Fibroblast of skin of right biceps (primary cell): ENCODE data around the gene NHSL2.
"Not testable (repeated sequence)": the region's sequence is repeated elsewhere in the genome, so short reads cannot be mapped to it uniquely, and the experiment has no call there.

Source experiments
- DNase-seq: peaks from one replicate; pipeline ENCODE4 v3.0.0-alpha.2; 2013

The NHSL2 gene

DNA sequence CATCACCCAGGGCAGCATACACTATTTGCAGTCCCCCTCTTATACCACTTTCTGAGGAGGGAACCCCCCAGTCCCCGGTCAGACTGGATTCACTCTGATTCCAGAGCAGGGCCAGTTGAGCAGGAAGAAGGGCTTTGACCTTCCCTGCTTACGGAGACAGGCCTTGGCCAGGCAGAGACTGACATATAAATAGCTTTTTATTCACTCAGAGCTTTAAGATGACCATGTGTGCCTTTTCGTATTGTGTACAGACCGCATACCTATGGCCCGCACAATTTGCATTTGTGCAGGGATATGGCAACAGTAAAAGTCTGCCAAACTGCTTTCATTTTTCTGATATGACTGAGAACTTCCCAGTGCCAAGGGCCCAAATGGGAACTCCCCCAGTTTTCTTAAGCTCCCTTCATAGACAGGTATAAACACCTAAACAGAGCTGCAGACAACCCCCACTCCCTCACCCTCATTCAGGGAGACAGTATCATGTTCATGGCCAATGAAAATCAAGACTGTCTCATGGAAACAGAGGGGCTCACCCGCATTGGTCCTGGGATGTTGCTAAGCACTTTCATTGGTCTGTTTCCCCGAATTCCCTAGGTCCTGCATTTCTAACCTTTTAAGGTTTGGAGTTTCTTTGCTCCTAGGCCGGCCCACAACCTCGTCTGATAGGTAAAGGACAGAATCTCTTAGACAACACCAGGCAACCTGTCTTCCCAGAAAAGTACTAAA lies 135.1 kb downstream of the NHSL2 start:
- no peak for DNase-seq

DNA sequence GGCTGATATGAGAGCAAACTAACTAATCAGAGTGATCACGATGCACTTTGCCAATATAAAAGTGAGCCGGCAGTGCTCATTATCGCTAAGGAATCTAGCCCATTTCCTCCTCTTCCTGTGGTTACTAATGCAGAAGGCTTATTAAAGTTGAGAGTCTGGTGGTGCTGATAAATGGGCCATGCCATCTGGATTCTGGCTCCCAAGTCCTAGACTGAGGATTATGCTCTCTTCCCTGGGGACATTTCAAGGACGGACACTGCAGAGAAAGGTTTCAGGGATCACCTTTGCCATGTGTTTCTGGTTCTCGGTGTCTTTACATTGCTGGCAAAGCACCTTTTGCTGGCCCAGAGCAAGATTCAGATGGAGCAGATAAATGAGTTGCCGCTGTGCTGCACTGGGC lies 135.8 kb downstream of the NHSL2 start:
- no peak for DNase-seq

GRCh38 chrX:72048510-72049455 lies 138.1 kb downstream of the NHSL2 start:
- no peak for DNase-seq

GRCh38 chrX:72050011-72050410 lies 139.4 kb downstream of the NHSL2 start:
- no peak for DNase-seq

DNA sequence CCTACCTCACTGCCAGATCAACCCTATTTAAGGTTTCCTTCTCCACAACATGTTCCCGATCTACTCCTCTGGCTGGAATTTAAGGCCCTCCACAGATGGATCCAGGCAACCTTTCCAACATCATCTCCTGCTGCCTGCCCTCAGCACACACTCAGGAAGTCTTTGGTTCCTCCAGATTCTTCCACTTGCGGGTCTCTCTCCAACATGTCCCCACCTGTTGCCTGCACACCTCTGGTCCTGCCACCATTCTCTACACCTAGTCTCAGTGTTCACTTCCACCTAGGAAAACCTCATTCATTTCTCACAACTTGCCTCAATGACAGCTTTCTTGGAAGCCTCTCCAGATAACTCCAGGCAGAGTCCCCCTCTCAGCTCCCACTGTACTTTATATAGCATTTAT lies 140.9 kb downstream of the NHSL2 start:
- DNase-seq = no peak

- peak; percentile 47 for DNase-seq
These were observed 141.9 kb downstream of the NHSL2 start for GRCh38 chrX:72052415-72053090.

DNA sequence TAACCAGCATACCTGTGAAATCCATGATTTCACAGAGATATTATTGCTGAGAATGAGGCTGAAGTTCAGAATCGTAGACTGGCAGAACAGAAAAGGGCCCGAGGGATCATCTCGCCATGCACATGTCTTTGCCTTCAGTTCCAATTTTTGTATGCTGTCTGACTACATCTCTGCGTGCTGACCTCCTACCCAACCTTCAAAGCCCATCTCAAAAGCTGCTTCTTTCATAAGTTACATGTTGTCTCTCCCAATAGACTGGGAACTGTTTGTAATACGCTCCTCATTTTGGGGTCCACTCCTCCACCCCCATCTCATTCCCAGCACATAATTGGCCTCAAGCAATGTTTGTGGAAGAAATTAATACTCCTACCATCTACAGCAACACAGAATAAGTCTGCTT lies 142.9 kb downstream of the NHSL2 start:
- DNase-seq = no peak

GRCh38 chrX:72054779-72055489 lies 144.3 kb downstream of the NHSL2 start:
- no peak for DNase-seq

GRCh38 chrX:72057331-72057730 lies 146.7 kb downstream of the NHSL2 start:
- no peak for DNase-seq

- no peak for DNase-seq
These were observed 147.2 kb downstream of the NHSL2 start for GRCh38 chrX:72057849-72058248.

- not testable (repeated sequence) for DNase-seq
These were observed 147.7 kb downstream of the NHSL2 start for GRCh38 chrX:72058346-72058745.

DNA sequence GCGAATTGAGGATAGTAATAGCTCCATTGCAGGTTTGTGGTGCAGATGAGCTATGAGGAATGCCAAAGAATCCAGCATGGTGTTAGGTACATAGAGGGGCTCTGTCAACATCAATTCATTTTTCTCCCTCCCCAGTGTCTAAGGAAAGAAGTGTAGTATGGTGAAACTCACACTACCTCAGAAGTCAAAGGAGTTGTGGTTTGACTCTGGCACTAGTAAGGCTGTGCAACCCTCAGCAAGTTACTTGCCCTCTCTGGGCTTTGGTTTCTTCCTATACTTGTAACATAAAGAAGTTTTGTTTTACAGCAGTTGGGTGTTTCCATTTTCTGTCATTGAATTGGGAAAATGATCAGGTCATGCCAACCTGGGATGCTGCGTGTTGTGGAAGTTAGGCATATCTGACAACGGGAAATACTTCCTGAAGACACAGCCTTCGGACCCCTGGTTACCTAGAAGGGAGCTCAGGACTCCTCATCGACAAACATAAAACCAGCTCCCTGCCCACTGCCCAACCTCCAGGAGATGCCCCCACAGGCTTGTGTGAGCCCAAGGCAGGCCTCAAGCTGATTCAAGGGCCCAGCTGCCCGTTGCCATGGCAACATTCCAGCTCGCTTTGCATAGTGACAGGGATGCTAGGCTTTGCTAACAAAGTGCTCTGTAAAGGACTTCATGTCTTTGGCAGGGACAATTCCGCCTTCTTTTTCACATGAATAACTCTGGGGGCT lies 149.7 kb downstream of the NHSL2 start:
- no peak for DNase-seq

- peak; percentile 45 for DNase-seq
These were observed 150.4 kb downstream of the NHSL2 start for GRCh38 chrX:72060921-72061490.

DNA sequence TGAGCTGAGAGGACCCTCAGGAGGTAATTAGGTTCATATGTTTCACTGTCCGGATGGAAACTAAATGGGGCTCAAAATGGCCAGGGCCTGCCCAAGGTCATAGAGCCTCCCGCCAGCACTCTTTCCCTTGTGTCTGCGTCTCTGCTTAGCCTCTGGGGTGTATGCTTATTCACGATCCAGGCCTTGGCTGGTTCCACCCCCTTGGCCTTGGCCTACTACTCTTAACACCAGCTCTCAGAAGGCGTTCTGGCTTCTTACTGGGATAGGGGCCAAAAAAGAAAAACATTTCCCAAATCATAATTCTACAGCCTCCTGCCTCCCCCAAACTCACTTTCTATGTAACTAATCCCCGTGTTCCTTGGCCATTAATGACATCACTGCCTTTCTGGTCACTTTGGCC lies 152.3 kb downstream of the NHSL2 start:
- no peak for DNase-seq

GRCh38 chrX:72069350-72070160 lies 158.9 kb downstream of the NHSL2 start:
- no peak for DNase-seq

- no peak for DNase-seq
These were observed 160.6 kb downstream of the NHSL2 start for GRCh38 chrX:72071213-72071612.

- DNase-seq = no peak
These were observed 163.0 kb downstream of the NHSL2 start for GRCh38 chrX:72073633-72074032.

GRCh38 chrX:72078411-72078810 lies 167.8 kb downstream of the NHSL2 start:
- no peak for DNase-seq

DNA sequence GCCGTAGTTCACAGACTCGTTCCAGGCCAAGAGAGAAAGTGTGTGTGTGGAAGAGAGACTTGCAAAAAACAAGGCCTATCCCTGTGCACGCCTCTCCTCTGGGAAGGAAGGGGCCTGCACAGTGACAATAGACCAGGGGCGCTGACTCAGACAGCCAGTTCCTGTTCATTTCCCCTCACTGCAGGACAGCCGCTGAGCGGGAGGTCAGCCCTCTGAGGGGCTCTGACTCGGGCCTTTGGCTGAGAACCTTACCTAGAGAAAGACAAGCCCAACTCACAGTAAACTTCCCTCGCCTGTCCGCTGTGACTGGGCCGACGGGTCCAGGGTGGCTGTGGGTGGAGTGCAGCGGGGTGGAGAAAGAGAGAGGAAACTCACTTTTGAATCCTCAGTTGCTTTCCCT lies 169.0 kb downstream of the NHSL2 start:
- DNase-seq = peak; percentile 14

DNA sequence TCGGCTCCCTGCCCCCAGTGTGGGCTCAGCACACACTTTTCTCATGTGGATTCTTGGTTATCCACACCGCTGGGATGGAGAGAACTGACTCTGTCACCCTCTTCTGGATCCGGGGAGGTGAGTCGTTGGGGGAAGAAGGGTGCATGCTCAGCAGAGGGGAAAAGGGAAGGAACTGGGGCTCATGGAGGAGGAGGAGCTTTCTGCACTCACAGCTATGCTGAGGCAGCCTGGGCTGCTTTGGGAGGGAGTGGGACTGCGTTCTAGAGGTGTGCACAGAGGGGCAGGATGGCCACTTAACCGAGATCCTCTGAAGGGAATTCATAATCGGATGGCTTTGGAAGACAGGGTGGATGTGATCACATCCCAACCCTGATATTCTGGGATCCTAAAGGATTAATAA lies 169.5 kb downstream of the NHSL2 start:
- no peak for DNase-seq

GRCh38 chrX:72080800-72081199 lies 170.2 kb downstream of the NHSL2 start:
- DNase-seq = no peak
